K562 (cell line): Measurements from ENCODE around the gene ALDH1A2. TPM values are rescaled to one million over a fixed set of nuclear protein-coding genes. Genes with fewer than 3 reads are reported as not detected.
A peak's percentile ranks its signal among the peaks of the same experiment; 100 is the strongest.

Experiments
- ATAC-seq: fragments of 200-7000 bp; cut with Tn5 transposase; 3 replicates; pipeline ENCODE4 v1.9.1; 2020; ENCODE audit warnings: moderate library complexity
- BruUV-seq: library from RNA; stranded (reverse); fragments of 400-500 nt; replicated peaks from 2 replicates; lab custom pipeline; 2021; lab: Mats Ljungman, UMichigan
- CTCF ChIA-PET: fragments of 300-600 bp; formaldehyde crosslinking; extraction: SDS; loops from one replicate; lab custom pipeline; 2021; ENCODE audit warnings: low intra/inter-chr PET ratio; lab: Yijun Ruan, JAX
- POLR2A ChIA-PET: fragments of 300-600, 350-650 bp; sonication (Branson Sonifier 250); formaldehyde crosslinking; extraction: SDS; loops from one replicate; lab custom pipeline; 2021; ENCODE audit warnings: antibody characterized with exemption, inconsistent platforms; lab: Yijun Ruan, JAX
- DNase-seq, 4 experiments: peaks; one replicate each; pipeline versions ENCODE4 v3.0.0 to v3.0.0-alpha.2; 2011 to 2018; ENCODE audit warnings: low spot score in 3 of 4, mixed read lengths in 3 of 4; ENCODE audit errors: extremely low read depth in 1 of 4
- FAIRE-seq: peaks from 2 replicates; lab custom pipeline; 2011; peaks lifted over from hg19 to GRCh38; lab: Jason Lieb, UNC
- H2AFZ ChIP-seq: 2 replicates; pipeline ENCODE4 v1.6.0; 2011; ENCODE audit warnings: low read depth, low read length, control low read depth, inconsistent platforms
- H3K27ac ChIP-seq: fragments of 200-600 bp; 3 replicates; pipeline ENCODE4 v1.8.0; 2011; ENCODE audit warnings: low read depth, mild to moderate bottlenecking, control low read depth, inconsistent platforms, low read length, moderate library complexity, mixed read lengths; ENCODE audit errors: extremely low read depth
- H3K27me3 ChIP-seq, 2 experiments: fragments of 300-600 bp in 1 of 2; 2 replicates in 1 of 2; 3 replicates in 1 of 2; pipeline versions ENCODE4 v1.6.0 to v1.8.0; 2011; ENCODE audit warnings: inconsistent platforms in 2 of 2, low read length in 2 of 2, mild to moderate bottlenecking in 1 of 2, mixed read lengths in 1 of 2, moderate library complexity in 1 of 2; ENCODE audit not compliant: control insufficient read depth in 2 of 2, insufficient read depth in 2 of 2
- H3K36me3 ChIP-seq: fragments of 300-600 bp; 3 replicates; pipeline ENCODE4 v1.8.0; 2011; ENCODE audit warnings: mild to moderate bottlenecking, low read length, inconsistent platforms; ENCODE audit not compliant: control insufficient read depth, insufficient read depth
- H3K4me1 ChIP-seq, 2 experiments: fragments of 200-600 bp in 1 of 2; replicated peaks in 1 of 2; 2 replicates in 1 of 2; 3 replicates in 1 of 2; pipeline versions ENCODE4 v1.5.1 to v1.8.0; 2011; ENCODE audit warnings: inconsistent platforms in 2 of 2, low read length in 2 of 2, mild to moderate bottlenecking in 1 of 2, mixed read lengths in 1 of 2, moderate library complexity in 1 of 2; ENCODE audit not compliant: control insufficient read depth in 2 of 2, insufficient read depth in 2 of 2
- H3K4me2 ChIP-seq: 2 replicates; pipeline ENCODE4 v1.6.1; 2011; ENCODE audit warnings: low read length, control low read depth, inconsistent platforms, mixed read lengths; ENCODE audit not compliant: insufficient read depth
- H3K4me3 ChIP-seq: fragments of 200-600 bp; sonication (generic), shearing (Covaris generic); 2 replicates; pipeline ENCODE4 v1.5.1; 2016; ENCODE audit warnings: control low read depth, inconsistent platforms
- H3K79me2 ChIP-seq: fragments of 200-600 bp; 3 replicates; pipeline ENCODE4 v1.8.0; 2011; ENCODE audit warnings: low read length, inconsistent platforms; ENCODE audit not compliant: control insufficient read depth, insufficient read depth
- H3K9ac ChIP-seq, 2 experiments: 2 replicates each; pipeline versions ENCODE4 v1.6.0 to v1.6.1; 2011; ENCODE audit warnings: low read depth in 2 of 2, low read length in 2 of 2, control low read depth in 1 of 2, inconsistent platforms in 1 of 2, mild to moderate bottlenecking in 1 of 2, mixed read lengths in 1 of 2; ENCODE audit not compliant: insufficient read depth in 1 of 2
- H3K9me1 ChIP-seq: one replicate; pipeline ENCODE4 v1.6.0; 2011; ENCODE audit warnings: inconsistent platforms, mild to moderate bottlenecking, low read length, moderate library complexity; ENCODE audit not compliant: control insufficient read depth, insufficient read depth
- H3K9me3 ChIP-seq: replicated peaks from 2 replicates; pipeline ENCODE4 v1.5.1; 2011; ENCODE audit warnings: low read depth, low read length, inconsistent platforms; ENCODE audit not compliant: control insufficient read depth, insufficient read depth
- H4K20me1 ChIP-seq: replicated peaks from 2 replicates; pipeline ENCODE4 v1.6.1; 2011; ENCODE audit warnings: low read length, inconsistent platforms, mixed read lengths; ENCODE audit not compliant: control insufficient read depth, insufficient read depth
- ARNT ChIP-seq, 2 experiments: fragments of 450-650 bp; IDR thresholded peaks; 2 replicates each; pipeline ENCODE4 v1.6.1; 2016; ENCODE audit warnings: mild to moderate bottlenecking in 1 of 2
- MLLT1 ChIP-seq, 2 experiments: fragments of 450-650 bp; IDR thresholded peaks; 2 replicates each; pipeline ENCODE4 v1.6.1; 2016
- MTA3 ChIP-seq: fragments of 450-650 bp; formaldehyde crosslinking; IDR thresholded peaks from 2 replicates; pipeline ENCODE4 v1.6.1; 2017; ENCODE audit warnings: mild to moderate bottlenecking, borderline replicate concordance
- MYC ChIP-seq, 2 experiments: fragments of 250-450 bp in 1 of 2; sonication (Bioruptor Pico) in 1 of 2; IDR thresholded peaks; 2 replicates each; pipeline versions ENCODE4 v1.5.1 to v1.6.1; 2012 to 2021; ENCODE audit warnings: low read depth in 2 of 2, borderline replicate concordance in 1 of 2, improper control_type of control experiment in 1 of 2, low read length in 1 of 2, mild to moderate bottlenecking in 1 of 2, moderate library complexity in 1 of 2
- NKRF ChIP-seq: fragments of 450-650 bp; IDR thresholded peaks from 2 replicates; pipeline ENCODE4 v1.6.1; 2016; ENCODE audit warnings: borderline replicate concordance
- PML ChIP-seq: IDR thresholded peaks from 2 replicates; pipeline ENCODE4 v1.6.1; 2012; ENCODE audit warnings: low read length, inconsistent platforms
- PTTG1 ChIP-seq: fragments of 450-650 bp; IDR thresholded peaks from 2 replicates; pipeline ENCODE4 v1.6.1; 2016; ENCODE audit warnings: low read depth, mild to moderate bottlenecking, missing genetic modification characterization, missing compliant biosample characterization
- RBFOX2 ChIP-seq: fragments of 200-400 bp; formaldehyde crosslinking; IDR thresholded peaks from 2 replicates; pipeline ENCODE4 v1.6.1; 2017; ENCODE audit warnings: low read depth, mild to moderate bottlenecking, low read length, moderate library complexity
- STAT5A ChIP-seq: IDR thresholded peaks from 2 replicates; pipeline ENCODE4 v1.6.1; 2012; ENCODE audit warnings: low read length, inconsistent platforms, borderline replicate concordance
- TFAM ChIP-seq: fragments of 250-450 bp; sonication (Bioruptor Pico); conservative IDR thresholded peaks from 2 replicates; pipeline ENCODE4 v1.5.0; 2021; ENCODE audit warnings: mild to moderate bottlenecking, moderate library complexity
- XRCC5 ChIP-seq: fragments of 200-400 bp; formaldehyde crosslinking; IDR thresholded peaks from 2 replicates; pipeline ENCODE4 v1.6.1; 2017; ENCODE audit warnings: low read depth, mild to moderate bottlenecking, low read length
- ZNF124 ChIP-seq: sonication (generic); formaldehyde crosslinking; IDR thresholded peaks from 2 replicates; pipeline ENCODE4 v1.8.1; 2022; ENCODE audit warnings: missing genetic modification reagents
- ZNF3 ChIP-seq: fragments of 250-450 bp; sonication (Bioruptor Pico); IDR thresholded peaks from 2 replicates; pipeline ENCODE4 v1.5.0; 2021; ENCODE audit warnings: mild to moderate bottlenecking, moderate library complexity
- ZNF384 ChIP-seq: IDR thresholded peaks from 2 replicates; pipeline ENCODE4 v1.6.1; 2012; ENCODE audit warnings: low read depth, low read length, improper control_type of control experiment
- ZNF583 ChIP-seq: fragments of 250-450 bp; sonication (Bioruptor Pico); IDR thresholded peaks from 2 replicates; pipeline ENCODE4 v1.4.0; 2020
- ZNF717 ChIP-seq: fragments of 250-450 bp; sonication (Bioruptor Pico); IDR thresholded peaks from 2 replicates; pipeline ENCODE4 v1.5.0; 2021
- ZNF780A ChIP-seq: fragments of 250-450 bp; sonication (Bioruptor Pico); IDR thresholded peaks from 2 replicates; pipeline ENCODE4 v1.5.0; 2021; ENCODE audit warnings: mild to moderate bottlenecking
- WGBS: fragments of 100-300 bp; shearing (Covaris generic); methylation state at CpG from one replicate; pipeline ENCODE4 v1.1.6; 2016; ENCODE audit warnings: low coverage, mixed read lengths; ENCODE audit not compliant: insufficient coverage; ENCODE audit errors: missing lambda C conversion rate; 5-methylcytosine and 5-hydroxymethylcytosine counted together
- in situ Hi-C: fragments of 300-500 bp; cut with MboI; formaldehyde crosslinking; loops from 4 replicates; pipeline ENCODE4 v1.15.0; 2018; ENCODE audit warnings: inconsistent platforms, mixed read lengths
- intact Hi-C: fragments of 100-400 bp; cut with micrococcal nuclease; formaldehyde crosslinking; loops from 2 replicates; pipeline ENCODE4 v1.14.2; 2022
- polyA plus RNA-seq, 8 experiments: library from polyadenylated mRNA; depleted of rRNA in 4 of 8; stranded (reverse) in 5 of 8; unstranded in 3 of 8; fragments of >200 nt; fragmentation: Nextera tagmentation in 2 of 8; fragmentation: Illumina TruSeq in 1 of 8; extraction: Ambion mirVana in 2 of 8; extraction: Trizol in 1 of 8; gene quantifications; 2 replicates each; pipeline versions ENCODE4 v1.2.1 to v1.2.3, GENCODE V29; 2011 to 2014; ENCODE audit warnings: inconsistent platforms in 1 of 8, missing spikeins in 1 of 8
- total RNA-seq, 7 experiments: library from RNA; depleted of rRNA in 6 of 7; stranded (reverse); fragments of >200 nt in 6 of 7; fragmentation: Illumina TruSeq in 2 of 7; extraction: Trizol in 2 of 7; gene quantifications; 2 replicates each; pipeline versions ENCODE4 v1.2.1 to v1.2.3, GENCODE V29; 2011 to 2021; ENCODE audit warnings: low replicate concordance in 1 of 7
- TF ChIP-seq, protein P1 (sequence below): sonication (generic); formaldehyde crosslinking; IDR thresholded peaks from 2 replicates; pipeline ENCODE4 v1.8.0; 2022; ENCODE audit warnings: missing genetic modification reagents, mild to moderate bottlenecking, borderline replicate concordance

The ALDH1A2 gene
- total and polyA plus RNA-seq, 9 of the 15 experiments (the other 6 are each of a cell fraction or from before 2014, with no cell fraction given) = 115 to 393 (median 333) TPM

- peak overlapping the region; percentile 89 for H3K4me3 ChIP-seq
- peak; percentile 56 for FAIRE-seq
- ChIA-PET POLR2A (no interaction called here), CTCF (no interaction called here)
- peaks cover 32% of the 10 kb centered on the region; the same call in 1 of the 3 replicates for H3K36me3 ChIP-seq
- 2% methylated on average over 5 of the region's 5 CpGs for WGBS
- in situ Hi-C loops = loop anchor here (25.0 kb wide), 2 partner anchors 325 to 500 kb away; no protein-coding TSS in a partner anchor
- H3K79me2 ChIP-seq = peaks cover 90% of the 10 kb centered on the region
- H3K27ac ChIP-seq = peak overlapping the region; percentile 82
- no peak overlapping the region; the same call in 1 of the 2 replicates for H2AFZ ChIP-seq
- no peaks in the 10 kb centered on the region for H3K9me3 ChIP-seq
- peak in 2 of 4 experiments; percentile 38 to 62 for DNase-seq
- no peaks in the 10 kb centered on the region for H3K27me3 ChIP-seq
- no peaks in the 10 kb centered on the region for H4K20me1 ChIP-seq
- H3K9me1 ChIP-seq = no peaks in the 10 kb centered on the region
- intact Hi-C loops = loop anchor here (2.0 to 10.0 kb wide), 2 partner anchors 47 to 397 kb away; no protein-coding TSS in a partner anchor
- no TSS peak for BruUV-seq
- peaks cover 17 to 29% of the 10 kb centered on the region in 2 experiments for H3K4me1 ChIP-seq
- H3K4me2 ChIP-seq = peak overlapping the region; percentile 86
- H3K9ac ChIP-seq = peak overlapping the region; percentile 27 to 88; a peak in 3 of 4 replicates
- ATAC-seq = peak; percentile 34
- TF ChIP-seq ZNF780A (CRISPR knock-in tag) (no peak), RBFOX2 (peak; percentile 11; the same call in 1 of the 2 replicates), MTA3 (0 out of 2 replicates have a peak, but pooled peaks have one; percentile 30), ZNF717 (no peak), NKRF (0 out of 2 replicates have a peak, but pooled peaks have one; percentile 37), ZNF3 (CRISPR knock-in tag) (no peak), MYC (IDR thresholded peaks at IDR 0.05; ENCODE audit: low read depth, low read length) (no peak), MYC (CRISPR knock-in tag; IDR thresholded peaks at IDR 0.05; ENCODE audit: borderline replicate concordance, low read depth) (no peak), PML (no peak), ZNF583 (no peak), MLLT1 (IDR thresholded peaks at IDR 0.05) (peak; percentile 76 to 86), ZNF384 (peak; percentile 18; the same call in 1 of the 2 replicates), ARNT (IDR thresholded peaks at IDR 0.05) (no peak), PTTG1 (no peak), ZNF124 (no peak), STAT5A (no peak), TFAM (CRISPR knock-in tag) (no peak), XRCC5 (no peak)
- TF ChIP-seq, protein P1, sequence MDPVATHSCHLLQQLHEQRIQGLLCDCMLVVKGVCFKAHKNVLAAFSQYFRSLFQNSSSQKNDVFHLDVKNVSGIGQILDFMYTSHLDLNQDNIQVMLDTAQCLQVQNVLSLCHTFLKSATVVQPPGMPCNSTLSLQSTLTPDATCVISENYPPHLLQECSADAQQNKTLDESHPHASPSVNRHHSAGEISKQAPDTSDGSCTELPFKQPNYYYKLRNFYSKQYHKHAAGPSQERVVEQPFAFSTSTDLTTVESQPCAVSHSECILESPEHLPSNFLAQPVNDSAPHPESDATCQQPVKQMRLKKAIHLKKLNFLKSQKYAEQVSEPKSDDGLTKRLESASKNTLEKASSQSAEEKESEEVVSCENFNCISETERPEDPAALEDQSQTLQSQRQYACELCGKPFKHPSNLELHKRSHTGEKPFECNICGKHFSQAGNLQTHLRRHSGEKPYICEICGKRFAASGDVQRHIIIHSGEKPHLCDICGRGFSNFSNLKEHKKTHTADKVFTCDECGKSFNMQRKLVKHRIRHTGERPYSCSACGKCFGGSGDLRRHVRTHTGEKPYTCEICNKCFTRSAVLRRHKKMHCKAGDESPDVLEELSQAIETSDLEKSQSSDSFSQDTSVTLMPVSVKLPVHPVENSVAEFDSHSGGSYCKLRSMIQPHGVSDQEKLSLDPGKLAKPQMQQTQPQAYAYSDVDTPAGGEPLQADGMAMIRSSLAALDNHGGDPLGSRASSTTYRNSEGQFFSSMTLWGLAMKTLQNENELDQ = no peak
Measured at GRCh38 chr15:58062175-58062574, 3.3 kb downstream of the ALDH1A2 start.
